Measurements from ENCODE around the gene ARID1B. TPM values are rescaled to one million over a fixed set of nuclear protein-coding genes. Genes with fewer than 3 reads are reported as not detected.

ARID1B gene
- total and polyA plus RNA-seq, 12 donors, result 13.3 to 85.6 (median 50.9) TPM

DNA sequence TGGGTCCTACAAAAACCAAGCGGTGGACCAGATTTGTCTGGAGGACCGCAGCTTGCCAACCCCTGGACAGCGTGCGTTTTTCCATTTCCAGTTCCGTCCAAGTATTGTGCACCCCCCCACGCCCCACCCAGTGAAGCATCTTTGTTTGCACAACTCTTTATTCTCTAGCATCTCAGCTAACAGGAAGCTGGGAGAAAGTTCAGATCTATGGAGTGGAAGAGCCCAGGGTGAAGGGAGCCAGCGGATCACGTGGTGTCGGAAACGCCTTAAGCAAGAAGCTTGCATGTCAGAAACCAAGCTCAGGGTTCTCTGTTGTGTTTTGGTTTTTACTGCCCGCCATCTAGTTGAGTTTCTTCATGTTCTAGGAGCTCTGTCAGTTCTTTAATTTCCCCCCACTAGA, 29.9 kb downstream of the ARID1B start:
- WGBS, 4 donors, result 76 to 93% (median 83%) methylated on average over 11 of the region's 11 CpGs
- intact Hi-C loops (cut with DNase I), result no loop called here
- Histone ChIP-seq H3K36me3 (replicated peaks in 1 of 2) (no peaks in the 10 kb centered on the region), H3K9me3 (replicated peaks in 1 of 3) (no peaks in the 10 kb centered on the region), H3K4me1 (replicated peaks in 1 of 2) (peaks cover 16 to 38% of the 10 kb centered on the region in 2 donors), H3K27ac (no peak overlapping the region), H3K4me3 (no peak overlapping the region), H3K27me3 (no peaks in the 10 kb centered on the region)
- TF ChIP-seq POLR2A (IDR thresholded peaks at IDR 0.05), result no peak
- TF ChIP-seq, protein P1, sequence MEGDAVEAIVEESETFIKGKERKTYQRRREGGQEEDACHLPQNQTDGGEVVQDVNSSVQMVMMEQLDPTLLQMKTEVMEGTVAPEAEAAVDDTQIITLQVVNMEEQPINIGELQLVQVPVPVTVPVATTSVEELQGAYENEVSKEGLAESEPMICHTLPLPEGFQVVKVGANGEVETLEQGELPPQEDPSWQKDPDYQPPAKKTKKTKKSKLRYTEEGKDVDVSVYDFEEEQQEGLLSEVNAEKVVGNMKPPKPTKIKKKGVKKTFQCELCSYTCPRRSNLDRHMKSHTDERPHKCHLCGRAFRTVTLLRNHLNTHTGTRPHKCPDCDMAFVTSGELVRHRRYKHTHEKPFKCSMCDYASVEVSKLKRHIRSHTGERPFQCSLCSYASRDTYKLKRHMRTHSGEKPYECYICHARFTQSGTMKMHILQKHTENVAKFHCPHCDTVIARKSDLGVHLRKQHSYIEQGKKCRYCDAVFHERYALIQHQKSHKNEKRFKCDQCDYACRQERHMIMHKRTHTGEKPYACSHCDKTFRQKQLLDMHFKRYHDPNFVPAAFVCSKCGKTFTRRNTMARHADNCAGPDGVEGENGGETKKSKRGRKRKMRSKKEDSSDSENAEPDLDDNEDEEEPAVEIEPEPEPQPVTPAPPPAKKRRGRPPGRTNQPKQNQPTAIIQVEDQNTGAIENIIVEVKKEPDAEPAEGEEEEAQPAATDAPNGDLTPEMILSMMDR (IDR thresholded peaks at IDR 0.05), result no peak
- no peak for DNase-seq

DNA sequence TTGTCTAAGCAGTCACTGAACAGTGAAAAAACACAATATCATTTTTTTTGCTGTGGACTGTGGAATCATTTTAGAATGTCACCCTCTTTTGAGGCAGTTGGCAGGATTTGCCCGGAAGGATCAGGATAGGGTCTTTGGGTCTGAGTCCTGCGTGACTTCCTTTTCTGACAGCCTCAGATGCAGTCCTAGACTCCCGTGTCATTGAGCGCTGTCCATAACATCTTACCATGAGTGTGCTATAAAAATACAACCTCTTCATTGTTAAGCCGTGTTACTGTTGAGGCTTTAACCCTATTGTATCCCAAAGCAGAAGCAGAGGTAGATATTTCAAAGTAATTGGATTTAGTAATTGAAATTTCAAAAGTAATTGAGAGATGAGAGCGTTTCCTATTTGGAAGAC, 30.6 kb downstream of the ARID1B start:
- Histone ChIP-seq H3K9me3 (replicated peaks in 1 of 3) (no peaks in the 10 kb centered on the region), H3K4me1 (replicated peaks in 1 of 2) (peaks cover 12 to 31% of the 10 kb centered on the region in 2 donors), H3K27ac (no peak overlapping the region), H3K4me3 (no peak overlapping the region), H3K27me3 (no peaks in the 10 kb centered on the region), H3K36me3 (replicated peaks in 1 of 2) (no peaks in the 10 kb centered on the region)
- DNase-seq, result no peak
- WGBS, 4 donors, result 64 to 69% (median 68%) methylated on average over 6 of the region's 6 CpGs
- intact Hi-C loops (cut with DNase I), result no loop called here
- TF ChIP-seq, protein P1 (IDR thresholded peaks at IDR 0.05), result no peak
- TF ChIP-seq POLR2A (IDR thresholded peaks at IDR 0.05), result no peak

DNA sequence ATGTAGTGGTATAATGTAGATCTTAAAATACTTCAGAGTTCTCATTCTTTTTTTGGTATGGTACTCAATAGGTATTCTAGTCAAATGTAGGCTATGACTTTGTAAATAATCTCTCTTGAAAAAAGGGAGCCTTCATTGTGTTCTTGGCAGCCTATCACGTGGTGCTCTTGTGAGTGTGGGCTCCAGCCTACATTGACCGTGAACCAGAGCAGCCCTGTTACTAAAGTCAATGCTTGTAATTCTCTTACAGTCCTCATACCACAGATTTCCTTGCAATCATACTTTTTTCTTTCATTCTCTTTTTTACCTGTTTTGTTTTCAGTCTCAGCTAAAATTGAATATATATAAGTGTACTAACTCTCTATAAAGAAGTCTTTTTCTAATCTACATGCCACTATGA, 31.1 kb downstream of the ARID1B start:
- H3K27ac ChIP-seq, result no peak overlapping the region

DNA sequence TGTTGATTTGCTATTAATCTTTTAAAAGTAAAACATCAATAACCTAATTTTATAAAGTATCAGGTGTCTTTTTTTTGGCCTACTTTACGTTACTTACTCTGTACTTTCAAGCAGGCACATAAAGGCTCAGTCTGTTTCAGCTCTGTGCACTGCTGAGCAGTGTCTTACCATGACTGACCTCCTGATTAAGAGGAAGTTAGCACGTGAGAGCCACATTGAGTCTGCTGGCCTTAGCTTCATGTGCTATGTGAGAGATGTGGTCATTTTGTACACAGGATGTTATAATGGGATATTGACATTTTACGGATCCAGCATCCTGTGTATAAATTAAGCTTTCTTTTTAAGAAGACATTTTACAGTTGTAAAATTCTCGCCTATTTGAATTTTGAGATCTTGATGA, 31.9 kb downstream of the ARID1B start:
- WGBS, 4 donors, result 39 to 49% (median 45%) methylated on average over 4 of the region's 4 CpGs
- H3K4me1 ChIP-seq (replicated peaks in 1 of 2), result peaks cover 12 to 31% of the 10 kb centered on the region in 2 donors
- no peak overlapping the region for H3K27ac ChIP-seq
- TF ChIP-seq, protein P1 (IDR thresholded peaks at IDR 0.05), result no peak
- TF ChIP-seq POLR2A (IDR thresholded peaks at IDR 0.05), result no peak
- peak in 6 of 7 donors; percentile 41 to 71 (median 56) for DNase-seq
- H3K9me3 ChIP-seq (replicated peaks in 1 of 3), result no peaks in the 10 kb centered on the region
- H3K4me3 ChIP-seq, result no peak overlapping the region
- no peaks in the 10 kb centered on the region for H3K27me3 ChIP-seq
- no peaks in the 10 kb centered on the region for H3K36me3 ChIP-seq (replicated peaks in 1 of 2)
- intact Hi-C loops (cut with DNase I), result no loop called here

More for the DNA sequence above, 31.1 kb downstream of the ARID1B start:
- H3K36me3 ChIP-seq (replicated peaks in 1 of 2), result no peaks in the 10 kb centered on the region
- intact Hi-C loops (cut with DNase I), result no loop called here
- DNase-seq, result peak in 1 of 7 donors; percentile 52
- WGBS, 4 donors, result 15 to 31% (median 22%) methylated on average over 2 of the region's 2 CpGs
- no peak overlapping the region for H3K4me3 ChIP-seq
- H3K4me1 ChIP-seq (replicated peaks in 1 of 2), result peaks cover 12 to 31% of the 10 kb centered on the region in 2 donors
- TF ChIP-seq, protein P1 (IDR thresholded peaks at IDR 0.05), result no peak
- no peak for TF ChIP-seq POLR2A (IDR thresholded peaks at IDR 0.05)
- no peaks in the 10 kb centered on the region for H3K27me3 ChIP-seq
- H3K9me3 ChIP-seq (replicated peaks in 1 of 3), result no peaks in the 10 kb centered on the region

Data from adrenal gland (tissue), 12 donors.